GM12878 (cell line): ENCODE measurements around the gene C1QTNF12.

ENCODE experiments used
- ATF2 ChIP-seq: IDR thresholded peaks from 2 replicates; pipeline ENCODE4 v1.6.1; 2012; ENCODE audit warnings: low read length, inconsistent platforms
- CTCF ChIP-seq, 3 experiments: IDR thresholded peaks in 2 of 3; conservative IDR thresholded peaks in 1 of 3; 2 replicates each; pipeline ENCODE4 v1.5.1; 2011; ENCODE audit warnings: low read depth in 3 of 3, low read length in 3 of 3, mild to moderate bottlenecking in 3 of 3, control low read depth in 2 of 3, moderate library complexity in 2 of 3, inconsistent platforms in 1 of 3, mixed read lengths in 1 of 3; ENCODE audit not compliant: control insufficient read depth in 2 of 3, insufficient read depth in 1 of 3; ENCODE audit errors: extremely low read depth in 1 of 3
- ELK1 ChIP-seq: IDR thresholded peaks from 2 replicates; pipeline ENCODE4 v1.6.1; 2012; ENCODE audit warnings: low read depth, low read length, improper control_type of control experiment
- EZH2 ChIP-seq: IDR thresholded peaks from 2 replicates; pipeline ENCODE4 v1.6.1; 2012; ENCODE audit warnings: low read depth, mild to moderate bottlenecking, control low read depth, inconsistent platforms, low read length, borderline replicate concordance; ENCODE audit not compliant: control insufficient read depth
- PKNOX1 ChIP-seq: fragments of 450-650 bp; IDR thresholded peaks from 2 replicates; pipeline ENCODE4 v1.6.1; 2016; ENCODE audit warnings: mild to moderate bottlenecking
- POLR2A ChIP-seq: IDR thresholded peaks from 2 replicates; pipeline ENCODE4 v1.6.1; 2011; ENCODE audit warnings: low read depth, mild to moderate bottlenecking, low read length
- SIN3A ChIP-seq: IDR thresholded peaks from 2 replicates; pipeline ENCODE4 v1.6.1; 2012; ENCODE audit warnings: low read depth, low read length, improper control_type of control experiment
- SP1 ChIP-seq: IDR thresholded peaks from one replicate; pipeline ENCODE4 v1.6.1; 2011; ENCODE audit warnings: low read depth, low read length
- ZBED1 ChIP-seq: IDR thresholded peaks from 2 replicates; pipeline ENCODE4 v1.6.1; 2016; ENCODE audit warnings: borderline replicate concordance
- TF ChIP-seq, protein P1 (sequence below): IDR thresholded peaks from 2 replicates; pipeline ENCODE4 v1.6.1; 2011; ENCODE audit warnings: borderline replicate concordance, low read depth, mild to moderate bottlenecking, moderate library complexity, low read length; ENCODE audit not compliant: insufficient read depth, poor library complexity, severe bottlenecking

DNA sequence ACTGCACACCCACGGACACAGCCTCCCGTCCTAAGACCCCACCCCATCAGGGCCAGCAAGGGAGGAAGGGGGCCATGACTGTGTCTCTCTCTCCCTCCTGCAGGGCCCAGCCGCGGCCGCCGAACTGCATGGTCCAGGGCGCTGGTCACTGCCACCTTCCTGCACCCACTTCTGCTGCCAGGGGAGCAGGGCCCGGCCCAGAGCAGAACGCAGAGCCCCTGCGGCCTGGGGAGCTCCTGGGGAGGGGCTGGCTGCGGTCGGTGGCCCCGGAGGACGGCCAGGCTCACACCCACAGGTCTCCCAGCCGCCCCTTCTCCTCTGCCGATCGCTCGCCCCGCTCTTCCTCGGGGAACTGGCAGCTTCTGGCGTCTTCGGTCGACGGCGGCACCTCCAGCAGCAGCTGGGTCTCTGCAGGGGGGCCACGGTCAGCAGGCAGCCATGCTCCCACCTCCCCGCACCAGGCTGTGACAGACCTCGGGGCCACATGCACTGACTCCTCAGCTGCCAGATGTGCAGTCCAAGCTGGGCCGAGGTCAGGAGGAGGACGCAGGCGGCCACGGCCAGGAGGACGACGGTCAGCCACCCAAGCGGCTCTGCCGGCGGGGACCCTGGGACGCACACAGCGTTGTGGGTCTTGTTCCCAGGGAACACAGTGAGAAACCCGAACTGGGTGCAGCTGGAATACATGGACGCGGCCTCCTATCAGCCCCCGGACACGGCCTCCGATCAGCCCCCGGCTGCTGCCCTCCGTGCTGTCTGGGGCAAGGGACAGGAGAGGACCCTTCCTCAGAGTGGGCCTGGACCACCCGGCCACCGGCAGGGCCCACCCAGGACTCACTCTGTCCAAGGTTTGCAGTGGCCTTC lies 42.7 kb downstream of the C1QTNF12 start:
- TF ChIP-seq ATF2, result no peak
- no peak for TF ChIP-seq CTCF (IDR thresholded peaks at IDR 0.05 in 2 of 3, conservative IDR thresholded peaks at IDR 0.05 in 1 of 3; ENCODE audit: control insufficient read depth in 2 of 3, extremely low read depth in 1 of 3, insufficient read depth in 1 of 3, low read depth in 3 of 3, low read length in 3 of 3)
- TF ChIP-seq ELK1, result no peak
- no peak for TF ChIP-seq ZBED1
- TF ChIP-seq SP1, result no peak
- no peak for TF ChIP-seq POLR2A
- TF ChIP-seq EZH2, result no peak
- TF ChIP-seq PKNOX1, result no peak
- no peak for TF ChIP-seq SIN3A
- TF ChIP-seq, protein P1, sequence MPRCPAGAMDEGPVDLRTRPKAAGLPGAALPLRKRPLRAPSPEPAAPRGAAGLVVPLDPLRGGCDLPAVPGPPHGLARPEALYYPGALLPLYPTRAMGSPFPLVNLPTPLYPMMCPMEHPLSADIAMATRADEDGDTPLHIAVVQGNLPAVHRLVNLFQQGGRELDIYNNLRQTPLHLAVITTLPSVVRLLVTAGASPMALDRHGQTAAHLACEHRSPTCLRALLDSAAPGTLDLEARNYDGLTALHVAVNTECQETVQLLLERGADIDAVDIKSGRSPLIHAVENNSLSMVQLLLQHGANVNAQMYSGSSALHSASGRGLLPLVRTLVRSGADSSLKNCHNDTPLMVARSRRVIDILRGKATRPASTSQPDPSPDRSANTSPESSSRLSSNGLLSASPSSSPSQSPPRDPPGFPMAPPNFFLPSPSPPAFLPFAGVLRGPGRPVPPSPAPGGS, result no peak
